IMR-90 (cell line): ENCODE measurements around the gene WEE1. TPM values are rescaled to one million over a fixed set of nuclear protein-coding genes. Genes with fewer than 3 reads are reported as not detected.

ENCODE experiments used
- ATAC-seq: fragments of 200-7000 bp; cut with Tn5 transposase; 2 replicates; pipeline ENCODE4 v1.9.1; 2020; ENCODE audit warnings: low read depth, mild to moderate bottlenecking, moderate library complexity
- BruUV-seq: library from RNA; stranded (reverse); fragments of 400-500 nt; replicated peaks from 2 replicates; lab custom pipeline; 2021; lab: Mats Ljungman, UMichigan
- CTCF ChIA-PET: fragments of 300-600 bp; formaldehyde crosslinking; extraction: SDS; loops from one replicate; lab custom pipeline; 2021; ENCODE audit warnings: antibody characterized with exemption; lab: Yijun Ruan, JAX
- POLR2A ChIA-PET: fragments of 300-600 bp; sonication (Branson Sonifier 250); formaldehyde crosslinking; loops from one replicate; lab custom pipeline; 2022; ENCODE audit warnings: antibody characterized with exemption; ENCODE audit not compliant: unreplicated experiment; lab: Charles Lee
- DNase-seq: peaks from one replicate; pipeline ENCODE4 v3.0.0; 2013
- H2AFZ ChIP-seq: replicated peaks from 2 replicates; pipeline ENCODE3; 2013; ENCODE audit warnings: low read length, mild to moderate bottlenecking; ENCODE audit not compliant: poor library complexity
- H2AK5ac ChIP-seq: 2 replicates; pipeline ENCODE4 v1.6.1; 2013; ENCODE audit warnings: low read depth, low read length, inconsistent platforms
- H2AK9ac ChIP-seq: replicated peaks from 2 replicates; pipeline ENCODE3; 2013; ENCODE audit warnings: mild to moderate bottlenecking, low read depth, low read length, moderate library complexity; ENCODE audit not compliant: poor library complexity
- H2BK120ac ChIP-seq: 2 replicates; pipeline ENCODE4 v1.6.1; 2013; ENCODE audit warnings: low read depth, low read length, inconsistent platforms
- H2BK15ac ChIP-seq: 3 replicates; pipeline ENCODE4 v1.6.1; 2013; ENCODE audit warnings: low read depth, low read length, inconsistent platforms
- H2BK20ac ChIP-seq: 2 replicates; pipeline ENCODE4 v1.6.1; 2013; ENCODE audit warnings: low read depth, mild to moderate bottlenecking, inconsistent platforms, low read length, moderate library complexity
- H2BK5ac ChIP-seq: 2 replicates; pipeline ENCODE4 v1.6.1; 2013; ENCODE audit warnings: mild to moderate bottlenecking, low read depth, low read length, inconsistent platforms; ENCODE audit not compliant: poor library complexity, severe bottlenecking
- H3K14ac ChIP-seq: replicated peaks from 2 replicates; pipeline ENCODE4 v1.6.1; 2013; ENCODE audit warnings: low read depth, low read length, inconsistent platforms
- H3K18ac ChIP-seq: 2 replicates; pipeline ENCODE4 v1.6.1; 2013; ENCODE audit warnings: low read depth, low read length, control low read depth
- H3K23ac ChIP-seq: 2 replicates; pipeline ENCODE4 v1.6.1; 2013; ENCODE audit warnings: low read depth, low read length, inconsistent platforms
- H3K27ac ChIP-seq: 2 replicates; pipeline ENCODE4 v1.5.1; 2013; ENCODE audit warnings: mild to moderate bottlenecking, control low read depth, low read length; ENCODE audit not compliant: insufficient read depth
- H3K27me3 ChIP-seq: 2 replicates; pipeline ENCODE4 v1.6.1; 2013; ENCODE audit warnings: low read length; ENCODE audit not compliant: control insufficient read depth, insufficient read depth
- H3K36me3 ChIP-seq: 2 replicates; pipeline ENCODE4 v1.6.1; 2013; ENCODE audit warnings: low read length, mixed read lengths; ENCODE audit not compliant: control insufficient read depth, insufficient read depth
- H3K4ac ChIP-seq: 2 replicates; pipeline ENCODE4 v1.6.1; 2013; ENCODE audit warnings: low read depth, low read length, inconsistent platforms
- H3K4me1 ChIP-seq: 2 replicates; pipeline ENCODE4 v1.6.1; 2013; ENCODE audit warnings: low read length, mixed read lengths; ENCODE audit not compliant: control insufficient read depth, insufficient read depth
- H3K4me2 ChIP-seq: 2 replicates; pipeline ENCODE4 v1.6.1; 2013; ENCODE audit warnings: low read depth, mild to moderate bottlenecking, control low read depth, low read length, moderate library complexity
- H3K4me3 ChIP-seq: 2 replicates; pipeline ENCODE4 v1.5.1; 2013; ENCODE audit warnings: low read depth, mild to moderate bottlenecking, control low read depth, low read length, moderate library complexity; ENCODE audit not compliant: insufficient read depth
- H3K56ac ChIP-seq: 2 replicates; pipeline ENCODE4 v1.6.1; 2013; ENCODE audit warnings: low read length, inconsistent platforms; ENCODE audit not compliant: insufficient read depth; ENCODE audit errors: extremely low read depth
- H3K79me1 ChIP-seq, 2 experiments: 2 replicates each; pipeline ENCODE4 v1.6.1; 2013; ENCODE audit warnings: low read length in 2 of 2, inconsistent platforms in 1 of 2, low read depth in 1 of 2
- H3K9ac ChIP-seq: 2 replicates; pipeline ENCODE4 v1.6.1; 2013; ENCODE audit warnings: low read depth, low read length, control low read depth
- H3K9me1 ChIP-seq: 2 replicates; pipeline ENCODE4 v1.6.1; 2013; ENCODE audit warnings: low read length, inconsistent platforms; ENCODE audit not compliant: insufficient read depth
- H3K9me3 ChIP-seq: 2 replicates; pipeline ENCODE4 v1.6.1; 2013; ENCODE audit warnings: low read length; ENCODE audit not compliant: control insufficient read depth, insufficient read depth
- H4K20me1 ChIP-seq: 2 replicates; pipeline ENCODE4 v1.6.1; 2013; ENCODE audit warnings: low read length, inconsistent platforms; ENCODE audit not compliant: insufficient read depth
- H4K5ac ChIP-seq: 2 replicates; pipeline ENCODE4 v1.6.1; 2013; ENCODE audit warnings: mild to moderate bottlenecking, low read depth, low read length, control low read depth
- H4K8ac ChIP-seq, 2 experiments: 2 replicates each; pipeline ENCODE4 v1.6.1; 2013; ENCODE audit warnings: low read depth in 2 of 2, low read length in 2 of 2, control low read depth in 1 of 2, inconsistent platforms in 1 of 2
- H4K91ac ChIP-seq: 2 replicates; pipeline ENCODE4 v1.6.1; 2013; ENCODE audit warnings: low read depth, low read length, inconsistent platforms; ENCODE audit not compliant: insufficient read depth
- CHD1 ChIP-seq: IDR thresholded peaks from 2 replicates; pipeline ENCODE4 v1.6.1; 2012; ENCODE audit warnings: low read depth, low read length, improper control_type of control experiment
- MAFK ChIP-seq: IDR thresholded peaks from 2 replicates; pipeline ENCODE4 v1.6.1; 2012; ENCODE audit warnings: low read depth, low read length, improper control_type of control experiment
- MXI1 ChIP-seq: IDR thresholded peaks from 2 replicates; pipeline ENCODE4 v1.6.1; 2012; ENCODE audit warnings: low read depth, mild to moderate bottlenecking, low read length, moderate library complexity, borderline replicate concordance
- RFX5 ChIP-seq: IDR thresholded peaks from 2 replicates; pipeline ENCODE4 v1.8.0; 2012; ENCODE audit warnings: low read depth, mild to moderate bottlenecking, low read length, moderate library complexity
- WGBS, 2 experiments: methylation state at CpG; one replicate each; pipeline versions ENCODE4 v1.1.5 to v1.1.7; 2013; ENCODE audit warnings: missing lambda C conversion rate in 2 of 2; ENCODE audit not compliant: insufficient read length in 1 of 2; ENCODE audit errors: extremely low coverage in 2 of 2; 5-methylcytosine and 5-hydroxymethylcytosine counted together
- dilution Hi-C: fragments of 300-500 bp; cut with HindIII; formaldehyde crosslinking; loops from one replicate; pipeline ENCODE4 v1.14.3; 2018; ENCODE audit warnings: low sequenced_read_pairs; ENCODE audit not compliant: unreplicated experiment
- in situ Hi-C: fragments of 300-500 bp; cut with MboI; formaldehyde crosslinking; loops from 3 replicates; pipeline ENCODE4 v1.14.3; 2019; ENCODE audit warnings: low sequenced_read_pairs, inconsistent platforms, mixed read lengths
- intact Hi-C: fragments of 100-400 bp; cut with micrococcal nuclease; formaldehyde crosslinking; loops from 2 replicates; pipeline ENCODE4 v1.10.0; 2022
- polyA plus RNA-seq, 3 experiments: library from polyadenylated mRNA; depleted of rRNA; stranded (reverse); fragments of >200 nt; gene quantifications; 2 replicates each; pipeline ENCODE4 v1.2.3, GENCODE V29; 2012; ENCODE audit warnings: low replicate concordance in 1 of 3
- total RNA-seq: library from RNA; depleted of rRNA; stranded (reverse); fragments of >200 nt; gene quantifications from 2 replicates; pipeline ENCODE4 v1.2.3, GENCODE V29; 2012

WEE1 gene
- total and polyA plus RNA-seq, 2 of the 4 experiments (the other 2 are of a cell fraction), result 26.5 to 29.2 TPM

DNA sequence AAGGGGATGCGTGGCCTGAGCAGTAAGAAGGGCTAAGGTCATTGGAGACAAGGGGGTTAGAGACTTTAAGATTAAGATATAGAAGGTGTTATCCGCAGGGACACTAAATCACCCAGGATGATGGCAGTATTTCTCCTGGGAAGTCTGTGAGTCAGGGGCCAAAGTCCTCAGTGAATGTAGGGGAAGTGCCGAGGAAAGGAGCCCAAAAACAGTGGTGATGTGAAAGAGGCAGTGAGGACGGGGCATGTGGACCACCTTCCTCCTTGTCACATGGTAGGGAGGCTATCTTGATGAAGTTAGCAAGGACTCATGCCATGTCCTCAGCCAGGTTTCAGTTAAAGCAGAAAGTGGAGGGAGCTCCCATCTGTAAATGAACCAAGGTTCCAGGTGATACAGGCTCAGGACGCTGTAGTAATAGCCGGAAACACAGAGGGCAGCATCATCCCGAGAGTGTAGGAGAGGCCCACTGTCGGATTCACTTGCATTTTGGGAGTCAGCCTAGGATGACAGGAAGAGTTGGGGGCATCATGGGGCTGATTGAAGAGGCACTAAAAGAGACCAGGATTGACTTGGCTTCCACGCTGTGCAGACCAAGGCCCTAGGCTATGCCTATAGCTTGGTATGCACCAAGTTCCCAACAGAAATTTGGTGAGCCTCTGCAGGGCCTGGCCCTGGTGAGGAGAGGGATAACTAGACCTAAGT lies 33.5 kb downstream of the WEE1 start:
- no peak for TF ChIP-seq CHD1
- TF ChIP-seq MXI1, result no peak
- no peak for TF ChIP-seq RFX5
- TF ChIP-seq MAFK, result no peak
- Histone ChIP-seq H2BK20ac (peak overlapping the region; percentile 41; the same call in 1 of the 2 replicates), H3K18ac (no peak overlapping the region), H4K91ac (no peak overlapping the region; the same call in 1 of the 2 replicates), H3K27me3 (no peaks in the 10 kb centered on the region), H3K9me3 (no peaks in the 10 kb centered on the region), H2BK15ac (peak overlapping the region; percentile 67; the same call in 1 of the 3 replicates), H3K4me2 (no peak overlapping the region), H3K4me3 (no peak overlapping the region), H4K8ac (no peak overlapping the region), H2AFZ (peak overlapping the region; percentile 26), H2BK5ac (no peak overlapping the region), H3K56ac (no peak overlapping the region), H3K23ac (no peak overlapping the region), H3K79me1 (peaks cover 0 to 4% of the 10 kb centered on the region in 2 experiments; a peak in 2 of 4 replicates), H3K14ac (no peak overlapping the region), H4K5ac (no peak overlapping the region), H3K9ac (no peak overlapping the region), H3K4ac (0 out of 2 replicates have a peak overlapping the region, but pooled peaks have one; percentile 35), H2BK120ac (peak overlapping the region; percentile 28; the same call in 1 of the 2 replicates), H4K20me1 (no peaks in the 10 kb centered on the region), H3K27ac (no peak overlapping the region), H3K9me1 (peaks cover 7% of the 10 kb centered on the region), H3K36me3 (no peaks in the 10 kb centered on the region), H2AK5ac (peak overlapping the region; percentile 67; the same call in 1 of the 2 replicates), H2AK9ac (no peak overlapping the region), H3K4me1 (no peaks in the 10 kb centered on the region)
- no peak for ATAC-seq
- intact Hi-C loops, result no loop called here
- CTCF ChIA-PET, result no interaction called here
- no peak for DNase-seq
- no TSS peak for BruUV-seq
- in situ Hi-C loops, result loop anchor here (25.0 kb wide), 1 partner anchor 705 kb away; the partner anchor contains the start of gene ADM
- POLR2A ChIA-PET, result no interaction called here
- WGBS, 2 experiments, result 88% methylated on average over 3 of the region's 9 CpGs; no CpG with 5 or more reads in 1 of the 2 experiments
- dilution Hi-C loops, result no loop called here
